PC-9 (cell line): ENCODE data around the gene ENGASE. TPM values are rescaled to one million over a fixed set of nuclear protein-coding genes. Genes with fewer than 3 reads are reported as not detected.

ENCODE experiments used
- Bru-seq: library from RNA; stranded (reverse); fragments of 400-500 nt; gene quantifications from one replicate; lab custom pipeline; 2021; lab: Mats Ljungman, UMichigan
- BruChase-seq, 2 experiments: library from RNA; stranded (reverse); fragments of 400-500 nt; gene quantifications; one replicate each; lab custom pipeline; 2021; lab: Mats Ljungman, UMichigan
- BruUV-seq: library from RNA; stranded (reverse); fragments of 400-500 nt; replicated peaks from 2 replicates; lab custom pipeline; 2021; lab: Mats Ljungman, UMichigan
- CTCF ChIA-PET: fragments of 300-600 bp; sonication (Branson Sonifier 250); formaldehyde crosslinking; loops from one replicate; lab custom pipeline; 2022; ENCODE audit warnings: antibody characterized with exemption; lab: Charles Lee
- POLR2A ChIA-PET: fragments of 300-600 bp; sonication (Branson Sonifier 250); formaldehyde crosslinking; loops from one replicate; lab custom pipeline; 2022; ENCODE audit warnings: antibody characterized with exemption; ENCODE audit not compliant: unreplicated experiment; lab: Charles Lee
- DNase-seq, 2 experiments: peaks; one replicate each; pipeline versions ENCODE4 v3.0.0 to v3.0.0-alpha.2; 2015 to 2022; ENCODE audit warnings: mixed read lengths in 1 of 2
- H2AFZ ChIP-seq: fragments of 200-600 bp; sonication (generic); 2 replicates; pipeline ENCODE4 v1.8.1; 2017; ENCODE audit warnings: antibody characterized with exemption
- H3F3A ChIP-seq: fragments of 200-600 bp; sonication (generic); 2 replicates; pipeline ENCODE4 v1.8.1; 2017; ENCODE audit warnings: antibody characterized with exemption, mild to moderate bottlenecking, low read depth; ENCODE audit not compliant: insufficient read depth
- H3K27ac ChIP-seq: fragments of 200-600 bp; sonication (generic); 2 replicates; pipeline ENCODE4 v1.6.1; 2016; ENCODE audit warnings: mixed run types
- H3K27me3 ChIP-seq: fragments of 200-600 bp; sonication (generic); 2 replicates; pipeline ENCODE4 v1.6.1; 2016; ENCODE audit warnings: low read depth, mixed run types; ENCODE audit not compliant: insufficient read depth
- H3K36me3 ChIP-seq: fragments of 200-600 bp; sonication (generic); 2 replicates; pipeline ENCODE4 v1.6.1; 2016; ENCODE audit warnings: low read depth, mixed run types
- H3K4me1 ChIP-seq: fragments of 200-600 bp; sonication (generic); replicated peaks from 2 replicates; pipeline ENCODE4 v1.6.1; 2016; ENCODE audit warnings: mixed run types; ENCODE audit not compliant: insufficient read depth
- H3K4me2 ChIP-seq: fragments of 200-600 bp; sonication (generic); 2 replicates; pipeline ENCODE4 v1.6.1; 2017; ENCODE audit warnings: mixed run types
- H3K4me3 ChIP-seq: fragments of 200-600 bp; sonication (generic); 2 replicates; pipeline ENCODE4 v1.6.1; 2016; ENCODE audit warnings: mixed run types
- H3K79me2 ChIP-seq: fragments of 200-600 bp; sonication (generic); 2 replicates; pipeline ENCODE4 v1.6.1; 2017; ENCODE audit warnings: low read depth, mixed run types
- H3K9me2 ChIP-seq: fragments of 200-600 bp; sonication (generic); 2 replicates; pipeline ENCODE4 v1.8.1; 2017; ENCODE audit warnings: mild to moderate bottlenecking; ENCODE audit not compliant: insufficient read depth
- H3K9me3 ChIP-seq: fragments of 200-600 bp; sonication (generic); 2 replicates; pipeline ENCODE4 v1.8.1; 2016; ENCODE audit warnings: low read depth; ENCODE audit not compliant: insufficient read depth
- H4K20me1 ChIP-seq: fragments of 200-600 bp; sonication (generic); 2 replicates; pipeline ENCODE4 v1.8.1; 2017; ENCODE audit not compliant: insufficient read depth
- CTCF ChIP-seq: fragments of 200-600 bp; sonication (generic); conservative IDR thresholded peaks from 2 replicates; pipeline ENCODE4 v1.6.1; 2017; ENCODE audit warnings: mixed run types, antibody characterized with exemption, mild to moderate bottlenecking, moderate library complexity
- EZH2 ChIP-seq: fragments of 200-600 bp; sonication (generic); IDR thresholded peaks from 2 replicates; pipeline ENCODE4 v1.8.0; 2017; ENCODE audit warnings: antibody characterized with exemption, low read depth
- intact Hi-C: fragments of 100-400 bp; cut with micrococcal nuclease; formaldehyde crosslinking; loops from one replicate; pipeline ENCODE4 v1.10.0; 2022; ENCODE audit not compliant: unreplicated experiment
- long read RNA-seq: library from polyadenylated mRNA; stranded (forward); transcript quantifications from one replicate; pipeline ENCODE4 v2.0.0, GENCODE V29; 2022
- total RNA-seq: library from RNA; stranded (reverse); gene quantifications from 2 replicates; pipeline ENCODE4 v1.2.3, GENCODE V29; 2021

ENGASE gene
- total RNA-seq (15.7 and 19.5 TPM in 2 replicates), Bru-seq, nascent RNA (percentile 30 among the genes with signal in this experiment), BruChase-seq, experiment 1, labeled RNA remaining after a 2-hour chase (percentile 37 among the genes with signal in this experiment), BruChase-seq, experiment 2, labeled RNA remaining after a 6-hour chase (percentile 39 among the genes with signal in this experiment)
- long read RNA-seq, partial matches to known transcripts = 3 of 11 reads
- long read RNA-seq, other reads (novel, unspliced or antisense) = 5 of 11 reads

- no TSS peak for BruUV-seq
- intact Hi-C loops = no loop called here
- H3K27ac ChIP-seq = no peak within 1 kb of the TSS
- H3K79me2 ChIP-seq = no peaks in the 10 kb centered on the region
- no peaks in the 10 kb centered on the region for H3K36me3 ChIP-seq
- POLR2A ChIA-PET = interaction anchor here (0.5 to 0.7 kb wide), 4 partner anchors 65 to 1054 kb away, joined by 4 to 6 read pairs (median 6); no protein-coding TSS in a partner anchor
- H3K9me3 ChIP-seq = no peaks in the 10 kb centered on the region
- no peaks in the 10 kb centered on the region for H4K20me1 ChIP-seq
- TF ChIP-seq CTCF = no peak
- no peak for TF ChIP-seq EZH2
- no peaks in the 10 kb centered on the region for H3K27me3 ChIP-seq
- peaks cover 17% of the 10 kb centered on the region for H3K4me1 ChIP-seq
- peak within 1 kb of the TSS; percentile 85 for H3K4me2 ChIP-seq
- peak within 1 kb of the TSS; percentile 69 for H3K4me3 ChIP-seq
- DNase-seq = peak; percentile 77 to 95
- CTCF ChIA-PET = interaction anchor here (0.6 to 0.8 kb wide), 4 partner anchors 8 to 634 kb away, joined by 3 to 11 read pairs (median 6); no protein-coding TSS in a partner anchor
- H2AFZ ChIP-seq = peak within 1 kb of the TSS; percentile 82
- peaks cover 9% of the 10 kb centered on the region; the same call in 1 of the 2 replicates for H3F3A ChIP-seq
- no peaks in the 10 kb centered on the region for H3K9me2 ChIP-seq
Measured at GRCh38 chr17:79074649-79075445, at the start of gene ENGASE. Gene ENGASE (plus strand): TSS chr17:79074824. CDS start chr17:79074945, 121 bp downstream.

GRCh38 chr17:79024901-79025737 is 49.5 kb upstream of the ENGASE start:
- Histone ChIP-seq H3K79me2 (no peaks in the 10 kb centered on the region), H3K4me2 (peak overlapping the region; percentile 95), H3K4me1 (peaks cover 52% of the 10 kb centered on the region), H3K9me2 (no peaks in the 10 kb centered on the region), H3K27ac (no peak overlapping the region), H3F3A (peaks cover 15% of the 10 kb centered on the region; the same call in 1 of the 2 replicates), H3K4me3 (peak overlapping the region; percentile 78), H3K27me3 (no peaks in the 10 kb centered on the region), H4K20me1 (no peaks in the 10 kb centered on the region), H3K36me3 (no peaks in the 10 kb centered on the region), H3K9me3 (no peaks in the 10 kb centered on the region), H2AFZ (no peak overlapping the region)
- TF ChIP-seq EZH2 (no peak), CTCF (no peak)
- no TSS peak for BruUV-seq
- CTCF ChIA-PET = no interaction called here
- no peak for DNase-seq
- POLR2A ChIA-PET = no interaction called here
- intact Hi-C loops = no loop called here
